ENCODE data around the gene FUT1.

DNA sequence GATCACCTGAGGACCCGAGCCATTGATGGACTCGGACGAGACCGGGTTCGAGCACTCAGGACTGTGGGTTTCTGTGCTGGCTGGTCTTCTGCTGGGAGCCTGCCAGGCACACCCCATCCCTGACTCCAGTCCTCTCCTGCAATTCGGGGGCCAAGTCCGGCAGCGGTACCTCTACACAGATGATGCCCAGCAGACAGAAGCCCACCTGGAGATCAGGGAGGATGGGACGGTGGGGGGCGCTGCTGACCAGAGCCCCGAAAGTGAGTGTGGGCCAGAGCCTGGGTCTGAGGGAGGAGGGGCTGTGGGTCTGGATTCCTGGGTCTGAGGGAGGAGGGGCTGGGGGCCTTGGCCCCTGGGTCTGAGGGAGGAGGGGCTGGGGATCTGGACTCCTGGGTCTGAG is 3.8 kb upstream of the FUT1 start:
- TF ChIP-seq POLR2A (IDR thresholded peaks at IDR 0.05), result no peak
- TF ChIP-seq, protein P1, sequence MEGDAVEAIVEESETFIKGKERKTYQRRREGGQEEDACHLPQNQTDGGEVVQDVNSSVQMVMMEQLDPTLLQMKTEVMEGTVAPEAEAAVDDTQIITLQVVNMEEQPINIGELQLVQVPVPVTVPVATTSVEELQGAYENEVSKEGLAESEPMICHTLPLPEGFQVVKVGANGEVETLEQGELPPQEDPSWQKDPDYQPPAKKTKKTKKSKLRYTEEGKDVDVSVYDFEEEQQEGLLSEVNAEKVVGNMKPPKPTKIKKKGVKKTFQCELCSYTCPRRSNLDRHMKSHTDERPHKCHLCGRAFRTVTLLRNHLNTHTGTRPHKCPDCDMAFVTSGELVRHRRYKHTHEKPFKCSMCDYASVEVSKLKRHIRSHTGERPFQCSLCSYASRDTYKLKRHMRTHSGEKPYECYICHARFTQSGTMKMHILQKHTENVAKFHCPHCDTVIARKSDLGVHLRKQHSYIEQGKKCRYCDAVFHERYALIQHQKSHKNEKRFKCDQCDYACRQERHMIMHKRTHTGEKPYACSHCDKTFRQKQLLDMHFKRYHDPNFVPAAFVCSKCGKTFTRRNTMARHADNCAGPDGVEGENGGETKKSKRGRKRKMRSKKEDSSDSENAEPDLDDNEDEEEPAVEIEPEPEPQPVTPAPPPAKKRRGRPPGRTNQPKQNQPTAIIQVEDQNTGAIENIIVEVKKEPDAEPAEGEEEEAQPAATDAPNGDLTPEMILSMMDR (IDR thresholded peaks at IDR 0.05), result no peak
- no peak for TF ChIP-seq EP300 (IDR thresholded peaks at IDR 0.05)

Measured in tibial nerve (tissue), 4 donors.